Right renal cortex interstitium (tissue), 3 donors: ENCODE measurements around the gene ZNF407. TPM values are rescaled to one million over a fixed set of nuclear protein-coding genes. Genes with fewer than 3 reads are reported as not detected.

Source experiments
- DNase-seq, 3 donors: peaks; one replicate each; pipeline ENCODE4 v3.0.0-alpha.2; 2013; ENCODE audit warnings: low read depth in 3 of 3, low spot score in 2 of 3
- polyA plus RNA-seq, 3 donors: library from polyadenylated mRNA; unstranded; fragments of 120-200 nt; gene quantifications; one replicate each; pipeline ENCODE4 v1.2.1, GENCODE V29; 2013; ENCODE audit not compliant: insufficient read length in 3 of 3

ZNF407 gene
- polyA plus RNA-seq, 3 donors = 9.9 to 11.6 (median 10.9) TPM

GRCh38 chr18:74773171-74773624 lies 175.5 kb downstream of the ZNF407 start:
- no peak for DNase-seq

- no peak for DNase-seq
Measured at GRCh38 chr18:74774486-74774885, 176.8 kb downstream of the ZNF407 start.

- no peak for DNase-seq
Measured at GRCh38 chr18:74775239-74775638, 177.6 kb downstream of the ZNF407 start.

GRCh38 chr18:74778191-74778847 lies 180.6 kb downstream of the ZNF407 start:
- DNase-seq = no peak

GRCh38 chr18:74784752-74785151 lies 187.1 kb downstream of the ZNF407 start:
- no peak for DNase-seq

- no peak for DNase-seq
Measured at GRCh38 chr18:74785632-74786031, 188.0 kb downstream of the ZNF407 start.

- DNase-seq = no peak
Measured at GRCh38 chr18:74788657-74789056, 191.0 kb downstream of the ZNF407 start.

GRCh38 chr18:74789078-74789477 lies 191.4 kb downstream of the ZNF407 start:
- DNase-seq = no peak

- DNase-seq = no peak
Measured at GRCh38 chr18:74790451-74790850, 192.8 kb downstream of the ZNF407 start.

GRCh38 chr18:74791501-74792194 lies 194.0 kb downstream of the ZNF407 start:
- DNase-seq = no peak

- no peak for DNase-seq
Measured at GRCh38 chr18:74793746-74794145, 196.1 kb downstream of the ZNF407 start.

- no peak for DNase-seq
Measured at GRCh38 chr18:74795751-74796150, 198.1 kb downstream of the ZNF407 start.

- no peak for DNase-seq
Measured at GRCh38 chr18:74796211-74796610, 198.5 kb downstream of the ZNF407 start.

GRCh38 chr18:74796841-74797576 lies 199.3 kb downstream of the ZNF407 start:
- DNase-seq = no peak

GRCh38 chr18:74797577-74798151 lies 200.0 kb downstream of the ZNF407 start:
- DNase-seq = no peak

- DNase-seq = no peak
Measured at GRCh38 chr18:74799542-74799941, 201.9 kb downstream of the ZNF407 start.

- DNase-seq = no peak
Measured at GRCh38 chr18:74800098-74800497, 202.4 kb downstream of the ZNF407 start.

GRCh38 chr18:74803117-74803516 lies 205.4 kb downstream of the ZNF407 start:
- DNase-seq = no peak

GRCh38 chr18:74803769-74804168 lies 206.1 kb downstream of the ZNF407 start:
- DNase-seq = no peak

GRCh38 chr18:74804677-74805076 lies 207.0 kb downstream of the ZNF407 start:
- no peak for DNase-seq

- no peak for DNase-seq
Measured at GRCh38 chr18:74806073-74806472, 208.4 kb downstream of the ZNF407 start.
